GM19328 (cell line): ENCODE data around the gene COPS4.
"Not testable (repeated sequence)": the region's sequence is repeated elsewhere in the genome, so short reads cannot be mapped to it uniquely, and the experiment has no call there.

ENCODE experiments used
- ATAC-seq: cut with Tn5 transposase; IDR thresholded peaks from one replicate; pipeline ENCODE4 v1.9.1; 2021; ENCODE audit warnings: mild to moderate bottlenecking, moderate library complexity; ENCODE audit not compliant: unreplicated experiment

COPS4 gene

GRCh38 chr4:83023599-83023998 is 11.4 kb upstream of the COPS4 start:
- ATAC-seq: not testable (repeated sequence)

- no peak for ATAC-seq
These were observed 10.8 kb upstream of the COPS4 start for GRCh38 chr4:83024233-83024632.

- no peak for ATAC-seq
These were observed 9.4 kb upstream of the COPS4 start for GRCh38 chr4:83025563-83025962.

GRCh38 chr4:83028976-83029375 is 6.0 kb upstream of the COPS4 start:
- no peak for ATAC-seq

- no peak for ATAC-seq
These were observed 5.3 kb upstream of the COPS4 start for GRCh38 chr4:83029688-83030087.

- ATAC-seq: no peak
These were observed 2.1 kb downstream of the COPS4 start for GRCh38 chr4:83036991-83037665.

GRCh38 chr4:83040269-83040668 is 5.3 kb downstream of the COPS4 start:
- ATAC-seq: no peak

GRCh38 chr4:83043157-83043556 is 8.2 kb downstream of the COPS4 start:
- not testable (repeated sequence) for ATAC-seq

GRCh38 chr4:83043801-83044407 is 8.9 kb downstream of the COPS4 start:
- no peak for ATAC-seq

GRCh38 chr4:83046693-83047473 is 11.9 kb downstream of the COPS4 start:
- no peak for ATAC-seq

- ATAC-seq: not testable (repeated sequence)
These were observed 13.8 kb downstream of the COPS4 start for GRCh38 chr4:83048781-83049180.

GRCh38 chr4:83054928-83055327 is 19.9 kb downstream of the COPS4 start:
- no peak for ATAC-seq

GRCh38 chr4:83062739-83063138 is 27.8 kb downstream of the COPS4 start:
- no peak for ATAC-seq

GRCh38 chr4:83065266-83065665 is 30.3 kb downstream of the COPS4 start:
- ATAC-seq: no peak

- no peak for ATAC-seq
These were observed 32.2 kb downstream of the COPS4 start for GRCh38 chr4:83067058-83067639.

- ATAC-seq: no peak
These were observed 36.1 kb downstream of the COPS4 start for GRCh38 chr4:83071116-83071515.

- no peak for ATAC-seq
These were observed 39.2 kb downstream of the COPS4 start for GRCh38 chr4:83074086-83074704.

GRCh38 chr4:83074783-83075182 is 39.8 kb downstream of the COPS4 start:
- not testable (repeated sequence) for ATAC-seq

- ATAC-seq: no peak
These were observed 40.5 kb downstream of the COPS4 start for GRCh38 chr4:83075311-83076095.

GRCh38 chr4:83080561-83080960 is 45.6 kb downstream of the COPS4 start:
- ATAC-seq: no peak
